Measurements from ENCODE around the gene OSBPL8.

The OSBPL8 gene

DNA sequence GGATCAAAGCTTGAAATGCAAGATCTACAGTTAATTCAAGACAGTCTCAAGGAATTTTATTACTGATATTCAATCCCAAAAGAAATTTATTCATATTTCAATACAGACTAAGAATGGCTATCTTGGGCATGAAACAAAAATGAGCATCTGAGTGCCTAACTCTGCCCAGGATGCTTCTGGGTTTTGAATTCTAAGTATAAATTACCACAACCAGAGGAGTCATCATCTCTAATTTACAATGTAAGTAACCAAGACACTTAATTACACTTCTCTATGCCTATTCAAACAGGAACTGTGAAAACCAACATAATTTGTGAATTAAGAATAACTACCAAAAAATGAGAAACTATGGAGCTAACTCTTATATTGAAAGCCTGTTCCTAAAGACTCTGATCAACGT lies 14.1 kb downstream of the OSBPL8 start:
- TF ChIP-seq ZNF8 (CRISPR knock-in tag; IDR thresholded peaks at IDR 0.05) (no peak), GLIS3 (CRISPR knock-in tag; IDR thresholded peaks at IDR 0.05) (no peak), PPARA (CRISPR knock-in tag; IDR thresholded peaks at IDR 0.05; ENCODE audit: borderline replicate concordance) (no peak), ZFP3 (CRISPR knock-in tag; IDR thresholded peaks at IDR 0.05) (no peak), TCF4 (CRISPR knock-in tag; IDR thresholded peaks at IDR 0.05; ENCODE audit: borderline replicate concordance) (no peak), OSR1 (CRISPR knock-in tag; IDR thresholded peaks at IDR 0.05) (no peak), CREB5 (CRISPR knock-in tag; IDR thresholded peaks at IDR 0.05; ENCODE audit: low read depth) (no peak), ARNTL (CRISPR knock-in tag; IDR thresholded peaks at IDR 0.05; ENCODE audit: borderline replicate concordance, low read depth) (no peak), ZNF565 (CRISPR knock-in tag; conservative IDR thresholded peaks at IDR 0.05; ENCODE audit: low read depth) (no peak), ZC3H10 (CRISPR knock-in tag; IDR thresholded peaks at IDR 0.05) (no peak), TOX (CRISPR knock-in tag; IDR thresholded peaks at IDR 0.05; ENCODE audit: borderline replicate concordance) (no peak), CSDC2 (CRISPR knock-in tag; IDR thresholded peaks at IDR 0.05) (no peak), BACH2 (CRISPR knock-in tag; IDR thresholded peaks at IDR 0.05; ENCODE audit: borderline replicate concordance) (no peak), ESRRG (CRISPR knock-in tag; IDR thresholded peaks at IDR 0.05) (no peak), POU6F1 (CRISPR knock-in tag; IDR thresholded peaks at IDR 0.05; ENCODE audit: borderline replicate concordance, low read depth) (no peak), SNAI2 (CRISPR knock-in tag; IDR thresholded peaks at IDR 0.05) (no peak), CSRNP3 (CRISPR knock-in tag; IDR thresholded peaks at IDR 0.05) (no peak)
- TF ChIP-seq, protein P1, sequence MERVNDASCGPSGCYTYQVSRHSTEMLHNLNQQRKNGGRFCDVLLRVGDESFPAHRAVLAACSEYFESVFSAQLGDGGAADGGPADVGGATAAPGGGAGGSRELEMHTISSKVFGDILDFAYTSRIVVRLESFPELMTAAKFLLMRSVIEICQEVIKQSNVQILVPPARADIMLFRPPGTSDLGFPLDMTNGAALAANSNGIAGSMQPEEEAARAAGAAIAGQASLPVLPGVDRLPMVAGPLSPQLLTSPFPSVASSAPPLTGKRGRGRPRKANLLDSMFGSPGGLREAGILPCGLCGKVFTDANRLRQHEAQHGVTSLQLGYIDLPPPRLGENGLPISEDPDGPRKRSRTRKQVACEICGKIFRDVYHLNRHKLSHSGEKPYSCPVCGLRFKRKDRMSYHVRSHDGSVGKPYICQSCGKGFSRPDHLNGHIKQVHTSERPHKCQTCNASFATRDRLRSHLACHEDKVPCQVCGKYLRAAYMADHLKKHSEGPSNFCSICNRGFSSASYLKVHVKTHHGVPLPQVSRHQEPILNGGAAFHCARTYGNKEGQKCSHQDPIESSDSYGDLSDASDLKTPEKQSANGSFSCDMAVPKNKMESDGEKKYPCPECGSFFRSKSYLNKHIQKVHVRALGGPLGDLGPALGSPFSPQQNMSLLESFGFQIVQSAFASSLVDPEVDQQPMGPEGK (CRISPR knock-in tag; IDR thresholded peaks at IDR 0.05; ENCODE audit: borderline replicate concordance), result no peak
- ATAC-seq, result no peak

GRCh38 chr12:76544601-76545261 lies 14.8 kb downstream of the OSBPL8 start:
- ATAC-seq, result no peak
- TF ChIP-seq SNAI2 (CRISPR knock-in tag; IDR thresholded peaks at IDR 0.05), result no peak
- no peak for TF ChIP-seq CSRNP3 (CRISPR knock-in tag; IDR thresholded peaks at IDR 0.05)
- TF ChIP-seq ZNF70 (CRISPR knock-in tag; IDR thresholded peaks at IDR 0.05), result no peak
- no peak for TF ChIP-seq GLIS3 (CRISPR knock-in tag; IDR thresholded peaks at IDR 0.05)
- TF ChIP-seq ARNTL (CRISPR knock-in tag; IDR thresholded peaks at IDR 0.05; ENCODE audit: borderline replicate concordance, low read depth), result no peak
- TF ChIP-seq TOX (CRISPR knock-in tag; IDR thresholded peaks at IDR 0.05; ENCODE audit: borderline replicate concordance), result no peak
- TF ChIP-seq, protein P1 (CRISPR knock-in tag; IDR thresholded peaks at IDR 0.05; ENCODE audit: borderline replicate concordance), result no peak
- no peak for TF ChIP-seq BACH2 (CRISPR knock-in tag; IDR thresholded peaks at IDR 0.05; ENCODE audit: borderline replicate concordance)
- TF ChIP-seq ISL1 (CRISPR knock-in tag; IDR thresholded peaks at IDR 0.05), result no peak
- no peak for TF ChIP-seq POU6F1 (CRISPR knock-in tag; IDR thresholded peaks at IDR 0.05; ENCODE audit: borderline replicate concordance, low read depth)
- no peak for TF ChIP-seq TCF4 (CRISPR knock-in tag; IDR thresholded peaks at IDR 0.05; ENCODE audit: borderline replicate concordance)
- no peak for TF ChIP-seq CSDC2 (CRISPR knock-in tag; IDR thresholded peaks at IDR 0.05)
- no peak for TF ChIP-seq ZFP30 (CRISPR knock-in tag; IDR thresholded peaks at IDR 0.05)
- TF ChIP-seq ZNF8 (CRISPR knock-in tag; IDR thresholded peaks at IDR 0.05), result no peak
- TF ChIP-seq, protein P2, sequence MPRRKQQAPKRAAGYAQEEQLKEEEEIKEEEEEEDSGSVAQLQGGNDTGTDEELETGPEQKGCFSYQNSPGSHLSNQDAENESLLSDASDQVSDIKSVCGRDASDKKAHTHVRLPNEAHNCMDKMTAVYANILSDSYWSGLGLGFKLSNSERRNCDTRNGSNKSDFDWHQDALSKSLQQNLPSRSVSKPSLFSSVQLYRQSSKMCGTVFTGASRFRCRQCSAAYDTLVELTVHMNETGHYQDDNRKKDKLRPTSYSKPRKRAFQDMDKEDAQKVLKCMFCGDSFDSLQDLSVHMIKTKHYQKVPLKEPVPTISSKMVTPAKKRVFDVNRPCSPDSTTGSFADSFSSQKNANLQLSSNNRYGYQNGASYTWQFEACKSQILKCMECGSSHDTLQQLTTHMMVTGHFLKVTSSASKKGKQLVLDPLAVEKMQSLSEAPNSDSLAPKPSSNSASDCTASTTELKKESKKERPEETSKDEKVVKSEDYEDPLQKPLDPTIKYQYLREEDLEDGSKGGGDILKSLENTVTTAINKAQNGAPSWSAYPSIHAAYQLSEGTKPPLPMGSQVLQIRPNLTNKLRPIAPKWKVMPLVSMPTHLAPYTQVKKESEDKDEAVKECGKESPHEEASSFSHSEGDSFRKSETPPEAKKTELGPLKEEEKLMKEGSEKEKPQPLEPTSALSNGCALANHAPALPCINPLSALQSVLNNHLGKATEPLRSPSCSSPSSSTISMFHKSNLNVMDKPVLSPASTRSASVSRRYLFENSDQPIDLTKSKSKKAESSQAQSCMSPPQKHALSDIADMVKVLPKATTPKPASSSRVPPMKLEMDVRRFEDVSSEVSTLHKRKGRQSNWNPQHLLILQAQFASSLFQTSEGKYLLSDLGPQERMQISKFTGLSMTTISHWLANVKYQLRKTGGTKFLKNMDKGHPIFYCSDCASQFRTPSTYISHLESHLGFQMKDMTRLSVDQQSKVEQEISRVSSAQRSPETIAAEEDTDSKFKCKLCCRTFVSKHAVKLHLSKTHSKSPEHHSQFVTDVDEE (CRISPR knock-in tag; IDR thresholded peaks at IDR 0.05), result no peak
- TF ChIP-seq RARB (CRISPR knock-in tag; IDR thresholded peaks at IDR 0.05), result no peak
- no peak for TF ChIP-seq ZC3H10 (CRISPR knock-in tag; IDR thresholded peaks at IDR 0.05)
